CD1c-positive myeloid dendritic cell (primary cell): Measurements from ENCODE around the gene OSER1.
A peak's percentile ranks its signal among the peaks of the same experiment; 100 is the strongest.
"Not testable (repeated sequence)": the region's sequence is repeated elsewhere in the genome, so short reads cannot be mapped to it uniquely, and the experiment has no call there.

Experiments used
- DNase-seq: peaks from one replicate; pipeline ENCODE4 v3.0.0-alpha.2; 2016; ENCODE audit errors: extremely low spot score

Gene OSER1

GRCh38 chr20:44200983-44201382 is 9.6 kb downstream of the OSER1 start:
- DNase-seq = no peak

- no peak for DNase-seq
Observed at GRCh38 chr20:44200371-44200770, 10.2 kb downstream of the OSER1 start.

- DNase-seq = no peak
Observed at GRCh38 chr20:44199877-44200276, 10.7 kb downstream of the OSER1 start.

GRCh38 chr20:44198872-44199271 is 11.7 kb downstream of the OSER1 start:
- DNase-seq = no peak

GRCh38 chr20:44196271-44196670 is 14.3 kb downstream of the OSER1 start:
- DNase-seq = no peak

- DNase-seq = no peak
Observed at GRCh38 chr20:44195605-44196004, 15.0 kb downstream of the OSER1 start.

GRCh38 chr20:44193801-44194200 is 16.8 kb downstream of the OSER1 start:
- DNase-seq = no peak

GRCh38 chr20:44191640-44192039 is 18.9 kb downstream of the OSER1 start:
- not testable (repeated sequence) for DNase-seq

- peak; percentile 67 for DNase-seq
Observed at GRCh38 chr20:44190197-44190852, 20.2 kb downstream of the OSER1 start.

GRCh38 chr20:44188752-44189151 is 21.8 kb downstream of the OSER1 start:
- peak; percentile 26 for DNase-seq

GRCh38 chr20:44187772-44188709 is 22.5 kb downstream of the OSER1 start:
- no peak for DNase-seq

- DNase-seq = no peak
Observed at GRCh38 chr20:44187054-44187771, 23.4 kb downstream of the OSER1 start, which contains the start of gene JPH2. Gene JPH2, minus strand, starts transcription at chr20:44187188. Its CDS starts 483 bp downstream, at chr20:44186705.

GRCh38 chr20:44186674-44187053 is 23.9 kb downstream of the OSER1 start:
- no peak for DNase-seq

- DNase-seq = no peak
Observed at GRCh38 chr20:44186201-44186600, 24.4 kb downstream of the OSER1 start.

GRCh38 chr20:44185574-44185973 is 25.0 kb downstream of the OSER1 start:
- DNase-seq = no peak

GRCh38 chr20:44183282-44183681 is 27.3 kb downstream of the OSER1 start:
- DNase-seq = no peak

- DNase-seq = no peak
Observed at GRCh38 chr20:44182863-44183262, 27.7 kb downstream of the OSER1 start.

GRCh38 chr20:44182135-44182765 is 28.3 kb downstream of the OSER1 start:
- no peak for DNase-seq

GRCh38 chr20:44181611-44182010 is 29.0 kb downstream of the OSER1 start:
- DNase-seq = no peak

- DNase-seq = no peak
Observed at GRCh38 chr20:44180814-44181213, 29.8 kb downstream of the OSER1 start.

GRCh38 chr20:44176833-44177534 is 33.6 kb downstream of the OSER1 start:
- DNase-seq = no peak
